ENCODE data around the gene CPEB1.

CPEB1 gene

GRCh38 chr15:82679626-82680199 is 32.5 kb upstream of the CPEB1 start:
- in situ Hi-C loops (cut with MboI; ENCODE audit: low sequenced_read_pairs, unreplicated experiment), result no loop called here
- TF ChIP-seq CTCF (IDR thresholded peaks at IDR 0.05; ENCODE audit: borderline replicate concordance, control extremely low read depth, extremely low read depth, insufficient read depth, missing control alignments), result no peak
- DNase-seq (ENCODE audit: low spot score), result no peak

GRCh38 chr15:82677720-82678323 is 30.7 kb upstream of the CPEB1 start:
- DNase-seq (ENCODE audit: low spot score), result no peak
- no peak for TF ChIP-seq CTCF (IDR thresholded peaks at IDR 0.05; ENCODE audit: borderline replicate concordance, control extremely low read depth, extremely low read depth, insufficient read depth, missing control alignments)
- in situ Hi-C loops (cut with MboI; ENCODE audit: low sequenced_read_pairs, unreplicated experiment), result no loop called here

- no peak for TF ChIP-seq CTCF (IDR thresholded peaks at IDR 0.05; ENCODE audit: borderline replicate concordance, control extremely low read depth, extremely low read depth, insufficient read depth, missing control alignments)
These were observed 27.7 kb upstream of the CPEB1 start for GRCh38 chr15:82674873-82675272.

GRCh38 chr15:82670699-82671098 is 23.5 kb upstream of the CPEB1 start:
- DNase-seq (ENCODE audit: low spot score), result no peak
- no peak for TF ChIP-seq CTCF (IDR thresholded peaks at IDR 0.05; ENCODE audit: borderline replicate concordance, control extremely low read depth, extremely low read depth, insufficient read depth, missing control alignments)
- in situ Hi-C loops (cut with MboI; ENCODE audit: low sequenced_read_pairs, unreplicated experiment), result no loop called here

More at GRCh38 chr15:82674873-82675272, 27.7 kb upstream of the CPEB1 start:
- no peak for DNase-seq (ENCODE audit: low spot score)
- in situ Hi-C loops (cut with MboI; ENCODE audit: low sequenced_read_pairs, unreplicated experiment), result no loop called here

GRCh38 chr15:82666606-82667005 is 19.4 kb upstream of the CPEB1 start:
- TF ChIP-seq CTCF (IDR thresholded peaks at IDR 0.05; ENCODE audit: borderline replicate concordance, control extremely low read depth, extremely low read depth, insufficient read depth, missing control alignments), result no peak
- no peak for DNase-seq (ENCODE audit: low spot score)
- in situ Hi-C loops (cut with MboI; ENCODE audit: low sequenced_read_pairs, unreplicated experiment), result no loop called here

GRCh38 chr15:82664021-82664420 is 16.9 kb upstream of the CPEB1 start:
- in situ Hi-C loops (cut with MboI; ENCODE audit: low sequenced_read_pairs, unreplicated experiment), result no loop called here
- TF ChIP-seq CTCF (IDR thresholded peaks at IDR 0.05; ENCODE audit: borderline replicate concordance, control extremely low read depth, extremely low read depth, insufficient read depth, missing control alignments), result no peak

More at GRCh38 chr15:82664021-82664420, 16.9 kb upstream of the CPEB1 start:
- DNase-seq (ENCODE audit: low spot score), result no peak
